GM21786 (cell line): ENCODE data around the gene SLC39A11.

Source experiments
- ATAC-seq: cut with Tn5 transposase; IDR thresholded peaks from one replicate; pipeline ENCODE4 v1.9.1; 2021; ENCODE audit not compliant: unreplicated experiment

SLC39A11 gene

DNA sequence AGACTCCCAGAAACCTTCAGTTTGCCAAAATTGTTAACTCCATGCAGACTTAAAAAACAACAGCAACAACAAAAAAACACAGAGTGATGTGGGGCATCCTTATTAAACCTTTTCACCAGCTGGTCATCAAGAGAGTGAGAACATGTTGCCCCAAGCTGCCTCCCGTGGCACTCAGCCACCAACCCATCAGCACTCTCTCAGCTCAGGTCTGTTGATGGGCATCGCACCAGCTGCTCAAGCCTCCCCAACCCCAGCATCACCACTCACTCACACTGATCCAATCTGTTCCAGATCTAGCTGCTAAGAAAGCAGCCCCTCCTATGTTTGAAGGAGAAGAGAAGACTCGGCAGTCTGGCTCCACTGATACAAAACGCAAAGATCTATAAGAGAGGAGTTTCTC lies 46.8 kb downstream of the SLC39A11 start:
- no peak for ATAC-seq

DNA sequence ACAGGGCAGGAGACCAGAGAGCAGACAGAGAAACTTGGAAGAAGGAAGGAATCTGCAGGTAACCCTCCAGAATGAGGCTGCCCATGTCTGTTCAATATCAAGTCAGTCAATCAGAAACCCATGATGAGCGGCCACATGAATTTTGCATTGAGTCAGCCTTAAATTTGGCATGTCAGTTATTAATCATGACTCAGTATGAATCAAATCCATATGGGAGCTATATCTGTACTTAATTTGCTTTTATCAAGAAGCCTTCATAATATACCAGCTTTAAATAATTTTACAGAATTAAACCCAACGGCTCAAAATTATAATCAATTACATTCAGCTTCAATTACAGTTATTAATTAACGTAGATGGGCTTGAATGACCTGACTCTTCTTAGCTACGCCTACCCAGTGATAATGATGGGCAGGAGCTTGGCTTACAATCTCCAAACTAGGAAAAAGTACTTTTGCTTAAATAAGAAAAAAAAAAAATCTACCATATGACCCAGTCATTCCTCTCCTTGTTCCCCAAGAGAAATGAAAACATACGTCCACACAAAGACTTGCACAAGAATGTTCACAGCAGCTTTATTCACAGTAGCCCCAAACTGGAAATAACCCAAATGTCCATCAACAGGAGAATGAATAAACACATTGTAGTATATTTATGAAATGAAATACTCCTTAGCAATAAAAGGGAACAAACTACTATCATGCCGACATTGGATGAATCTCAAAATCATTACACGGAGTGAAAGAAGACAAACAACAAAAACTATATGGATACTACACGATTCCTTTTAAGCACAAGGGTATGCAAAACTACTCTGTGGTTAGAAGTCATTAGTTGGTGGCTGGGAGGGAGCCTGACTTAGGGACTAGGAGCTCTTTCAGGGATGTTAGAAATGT lies 48.6 kb downstream of the SLC39A11 start:
- ATAC-seq, result no peak

DNA sequence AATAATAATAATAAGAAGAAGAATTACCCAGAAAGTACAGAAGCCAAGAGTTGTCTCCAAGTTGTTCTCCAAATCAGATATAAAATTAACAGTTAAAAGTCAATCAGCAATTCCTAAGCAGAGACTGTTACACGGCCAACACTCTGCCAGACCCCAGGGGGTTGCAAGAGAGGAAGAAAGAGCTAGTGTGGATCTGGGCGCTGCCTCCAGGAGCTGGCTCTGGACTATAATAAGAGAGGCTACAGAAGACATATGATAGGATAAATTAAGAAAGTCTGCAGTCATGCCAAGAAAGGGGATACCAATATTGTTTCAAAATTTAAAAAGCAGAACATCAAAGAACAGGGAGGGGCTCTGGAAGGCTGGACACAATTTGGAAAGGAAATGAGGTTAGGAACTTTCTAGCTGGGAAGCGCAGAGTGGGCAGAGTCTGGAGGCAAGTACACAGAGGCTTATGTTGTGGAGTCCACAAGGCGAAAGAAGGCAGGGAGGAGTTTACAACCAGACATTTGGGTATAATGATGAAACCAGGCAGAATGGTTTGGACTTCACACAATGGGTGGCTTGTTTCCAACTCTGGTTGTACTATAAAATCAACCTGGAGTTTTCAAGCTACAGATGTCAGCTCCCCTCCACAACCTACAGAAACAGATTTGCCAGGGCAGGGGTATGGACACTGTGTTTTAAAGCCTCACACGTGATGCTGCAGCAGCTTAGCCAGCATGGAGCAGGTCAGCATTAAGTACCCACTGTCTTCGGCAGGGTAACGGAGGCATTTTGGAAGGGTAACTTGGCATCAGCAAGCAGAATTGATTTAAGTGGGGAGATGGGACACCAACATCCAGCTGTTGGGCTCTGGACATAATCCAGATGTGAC lies 49.4 kb downstream of the SLC39A11 start:
- no peak for ATAC-seq

DNA sequence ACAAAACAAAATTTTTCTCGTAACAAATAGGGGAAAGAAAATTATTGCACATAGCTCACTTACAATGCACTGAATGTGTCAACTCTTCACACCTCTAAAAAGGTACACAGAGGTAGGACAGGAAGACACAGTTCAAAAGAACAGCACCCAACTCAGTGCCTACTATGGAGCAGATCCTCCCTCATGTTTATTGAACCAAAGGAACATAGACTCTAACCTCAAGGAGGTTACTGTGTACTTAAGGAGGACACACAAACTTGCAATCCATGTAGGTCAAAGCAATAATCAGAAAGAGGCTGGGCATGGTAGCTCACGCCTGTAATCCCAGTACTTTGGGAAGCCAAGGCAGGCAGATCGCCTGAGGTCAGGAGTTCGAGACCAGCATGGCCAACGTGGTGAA lies 50.3 kb downstream of the SLC39A11 start:
- no peak for ATAC-seq

DNA sequence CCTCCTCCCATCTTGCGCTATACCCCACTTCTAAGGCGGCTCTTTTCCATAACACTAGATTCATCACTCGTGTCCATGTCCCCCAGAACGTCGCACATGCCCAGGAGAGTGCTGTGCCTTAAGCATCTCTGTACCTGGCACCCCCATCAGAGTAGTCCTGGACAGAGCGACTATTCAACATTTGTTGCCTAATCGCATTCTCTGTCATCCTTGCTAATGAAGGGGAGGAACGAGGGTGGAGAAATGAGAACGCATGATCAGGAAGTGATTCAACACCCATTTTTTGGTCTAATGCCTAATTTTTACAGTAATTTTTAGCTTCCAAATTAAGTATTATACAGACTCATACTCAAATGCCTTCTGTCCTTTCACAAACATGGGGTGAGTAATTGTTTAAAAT lies 53.2 kb downstream of the SLC39A11 start:
- ATAC-seq, result no peak

DNA sequence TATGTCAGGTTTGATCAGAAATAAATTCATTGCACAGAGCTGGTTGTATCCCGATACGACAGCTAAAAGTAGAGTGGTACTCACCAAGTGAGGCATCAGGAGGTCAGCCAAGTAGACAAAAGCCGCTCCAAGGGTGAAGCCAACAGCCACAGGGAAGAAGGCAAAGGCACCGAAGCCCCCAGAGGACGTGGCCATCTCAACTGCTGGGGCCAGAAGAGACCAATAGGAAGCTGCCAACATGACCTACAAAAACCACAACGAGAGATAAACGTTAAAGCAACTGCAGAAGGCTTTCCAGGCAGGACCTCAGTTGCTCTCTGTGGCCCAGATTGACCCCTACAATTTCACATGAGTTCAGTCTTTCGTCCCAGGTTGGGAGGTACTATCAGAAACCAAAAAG lies 61.0 kb downstream of the SLC39A11 start:
- no peak for ATAC-seq

DNA sequence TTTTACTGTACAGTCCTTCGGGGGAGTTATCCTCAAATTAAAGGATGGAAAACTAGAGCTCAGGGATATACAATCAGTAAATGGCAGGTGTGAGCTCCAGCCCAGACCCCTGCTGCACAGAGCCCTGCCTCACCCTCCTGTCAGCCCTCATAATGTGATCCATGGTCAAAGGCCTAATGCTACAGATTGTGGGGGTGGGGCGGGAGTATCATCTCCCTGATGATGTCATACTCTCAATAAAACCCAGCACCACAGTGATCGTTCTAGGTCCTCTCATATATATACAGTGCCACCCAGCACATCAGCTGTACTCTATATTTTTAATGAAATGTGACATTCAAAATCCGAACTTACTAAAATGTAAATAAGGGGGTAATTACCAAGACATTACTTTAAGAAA lies 61.5 kb downstream of the SLC39A11 start:
- no peak for ATAC-seq

DNA sequence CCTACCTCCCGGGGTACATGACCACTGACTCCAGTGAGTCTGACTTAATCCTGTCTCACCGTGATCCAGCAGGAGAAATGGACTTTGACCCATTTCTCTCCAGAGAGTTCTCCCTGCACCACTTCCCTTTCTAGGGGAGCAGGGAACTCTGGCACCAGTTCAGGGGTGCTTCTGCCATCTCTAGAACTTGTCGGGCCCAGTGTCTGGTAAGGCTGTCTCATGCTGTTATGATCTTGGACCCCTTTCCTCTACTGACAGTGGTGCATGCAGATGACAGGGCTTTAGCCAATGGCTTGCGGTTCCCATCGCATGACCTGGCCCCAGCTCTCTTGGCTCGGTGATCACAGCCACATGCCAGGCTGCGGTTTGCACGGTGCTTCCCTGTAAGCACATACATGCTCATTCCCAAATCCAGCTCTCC lies 62.0 kb downstream of the SLC39A11 start:
- no peak for ATAC-seq

DNA sequence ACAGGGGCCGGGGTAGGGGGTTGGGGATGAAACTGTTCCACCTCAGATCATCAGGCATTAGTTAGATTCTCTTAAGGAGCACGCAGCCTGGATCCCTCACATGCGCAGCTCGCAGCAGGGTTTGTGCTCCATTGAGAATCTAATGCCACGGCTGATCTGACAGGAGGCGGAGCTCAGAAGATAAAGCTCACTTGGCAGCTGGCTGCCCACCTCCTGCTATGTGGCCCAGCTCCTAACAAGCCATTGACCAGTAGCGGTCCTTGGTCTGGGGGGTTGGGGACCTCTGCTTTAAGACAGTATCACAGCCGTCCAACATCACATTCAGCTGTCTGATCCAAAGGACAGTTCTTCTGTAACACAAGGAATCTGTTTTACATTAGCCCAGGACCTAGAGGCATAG lies 62.5 kb downstream of the SLC39A11 start:
- no peak for ATAC-seq

DNA sequence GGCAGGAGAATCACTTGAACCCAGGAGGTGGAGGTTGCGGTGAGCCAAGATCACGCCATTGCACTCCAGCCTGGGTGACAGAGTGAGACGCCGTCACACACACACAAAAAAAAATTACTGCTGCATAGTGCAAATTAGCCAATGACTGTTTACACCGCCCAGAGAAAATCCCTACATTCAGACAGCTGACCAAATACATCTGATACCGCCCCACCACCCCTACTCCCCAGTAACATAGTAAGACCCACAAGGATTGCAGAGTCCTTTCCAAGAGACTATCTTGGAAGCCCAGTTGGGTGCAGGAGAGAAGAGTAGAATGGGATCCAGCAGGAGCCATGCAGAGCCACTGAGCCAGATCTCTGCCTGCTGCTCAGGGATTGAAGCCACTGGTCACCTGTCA lies 63.5 kb downstream of the SLC39A11 start:
- no peak for ATAC-seq

DNA sequence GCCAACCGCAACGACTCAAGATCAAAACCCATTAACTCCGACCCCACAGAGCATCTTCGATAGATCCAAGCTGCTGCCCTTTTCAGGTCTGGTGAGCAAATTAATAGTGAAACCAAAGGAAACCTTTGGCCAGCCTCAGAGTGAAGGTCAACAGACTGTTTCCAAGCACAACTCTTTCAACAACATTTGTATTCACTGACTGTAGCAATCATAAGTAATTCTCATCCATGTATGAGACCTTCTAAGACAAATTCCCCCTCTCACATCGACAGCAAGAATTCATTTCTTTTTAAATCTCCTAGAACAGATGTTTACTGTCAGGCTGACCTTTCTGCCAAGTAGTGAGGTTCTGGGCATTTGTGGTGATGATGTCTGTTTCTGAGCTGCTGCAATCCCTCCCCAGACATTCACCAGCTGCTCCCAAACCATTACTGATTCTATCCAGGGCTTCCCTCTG lies 64.2 kb downstream of the SLC39A11 start:
- ATAC-seq, result no peak

DNA sequence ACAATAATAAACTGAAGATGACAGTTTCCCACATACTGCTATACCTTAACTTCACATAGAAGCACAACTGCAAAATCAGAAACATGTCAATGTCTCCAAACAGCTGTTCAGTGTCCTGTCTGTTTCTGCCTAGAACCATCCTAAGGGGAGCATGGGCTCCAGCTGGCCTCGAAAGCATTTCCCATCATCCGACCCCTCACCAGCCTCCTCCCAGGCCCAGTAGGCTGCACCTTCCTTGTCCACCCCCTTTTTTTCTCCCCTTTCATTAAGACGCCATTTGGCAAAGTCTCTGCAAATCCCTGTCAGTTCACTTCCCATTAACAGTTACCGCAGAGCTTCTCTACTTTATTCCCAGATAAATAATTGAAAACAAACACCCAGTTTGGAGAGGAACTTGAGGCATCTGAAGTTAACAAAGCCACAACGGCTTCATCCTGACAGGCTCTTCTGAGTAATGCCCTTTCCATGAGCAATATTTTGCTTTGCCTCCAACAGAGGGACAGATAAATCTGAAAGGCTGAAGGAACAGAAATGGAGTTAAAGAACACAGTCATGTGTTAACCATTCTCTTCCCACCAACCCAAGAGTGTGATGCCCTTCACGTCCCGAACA lies 65.3 kb downstream of the SLC39A11 start:
- no peak for ATAC-seq

DNA sequence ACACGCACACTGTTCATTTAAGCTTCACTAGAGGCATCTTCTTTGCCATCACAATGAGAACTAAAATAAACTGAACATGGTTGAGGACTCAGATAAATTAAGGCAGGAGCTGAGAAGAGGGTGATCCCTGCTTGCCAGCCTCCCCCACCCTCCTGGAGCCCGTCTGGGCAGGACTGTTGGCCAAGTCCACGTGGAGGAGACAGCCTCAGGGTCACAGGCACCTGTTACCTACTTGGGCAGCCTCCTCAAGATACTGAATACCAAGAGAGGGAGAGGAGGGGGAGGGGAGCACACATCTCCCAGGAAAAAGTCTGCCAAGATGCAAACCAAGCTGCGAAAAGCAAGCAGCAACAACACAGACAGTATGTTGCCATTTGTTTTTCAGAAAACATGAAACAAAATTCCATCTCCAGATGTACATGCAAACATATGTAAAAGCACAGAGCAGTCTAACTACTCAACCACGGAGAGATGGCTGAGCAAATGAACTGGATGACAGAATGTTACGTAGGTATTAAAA lies 67.4 kb downstream of the SLC39A11 start:
- ATAC-seq, result no peak

DNA sequence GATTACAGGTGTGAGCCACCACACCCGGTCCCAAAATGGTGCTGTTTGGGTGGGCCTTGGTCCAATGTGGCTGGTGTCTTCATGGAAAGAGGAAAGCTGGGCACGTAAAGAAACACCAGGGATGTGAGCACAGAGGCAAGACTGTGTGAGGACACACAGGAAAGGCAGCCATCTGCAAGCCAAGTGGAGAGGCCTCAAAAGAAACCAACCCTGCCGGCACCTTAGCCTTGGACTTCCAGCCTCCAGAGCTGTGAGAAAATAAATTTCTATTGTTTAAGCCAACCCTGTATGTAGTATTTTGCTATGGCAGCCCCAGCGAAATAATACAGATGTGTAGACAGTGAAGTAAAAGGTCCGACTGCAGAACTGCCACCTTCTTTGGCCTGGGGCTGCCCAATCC lies 68.7 kb downstream of the SLC39A11 start:
- ATAC-seq, result no peak

DNA sequence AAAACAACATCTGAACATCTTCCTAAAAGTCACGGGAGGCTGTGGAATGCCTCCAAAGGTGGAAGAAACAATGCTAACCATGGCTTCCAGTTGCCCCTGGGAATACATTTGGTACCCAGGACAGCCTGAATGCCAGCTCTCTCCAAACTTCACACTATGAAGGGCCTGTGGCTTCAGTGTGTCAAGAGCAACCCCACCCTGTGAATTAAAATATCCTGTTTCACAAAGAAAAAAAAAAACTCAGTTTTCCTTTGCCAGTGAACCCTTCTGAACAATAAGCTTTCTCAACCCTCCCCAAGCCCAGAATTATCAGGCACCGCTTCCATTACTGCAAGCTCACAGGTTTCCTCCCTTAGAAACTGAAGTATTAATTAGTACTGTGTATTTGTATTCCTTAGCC lies 69.8 kb downstream of the SLC39A11 start:
- no peak for ATAC-seq

DNA sequence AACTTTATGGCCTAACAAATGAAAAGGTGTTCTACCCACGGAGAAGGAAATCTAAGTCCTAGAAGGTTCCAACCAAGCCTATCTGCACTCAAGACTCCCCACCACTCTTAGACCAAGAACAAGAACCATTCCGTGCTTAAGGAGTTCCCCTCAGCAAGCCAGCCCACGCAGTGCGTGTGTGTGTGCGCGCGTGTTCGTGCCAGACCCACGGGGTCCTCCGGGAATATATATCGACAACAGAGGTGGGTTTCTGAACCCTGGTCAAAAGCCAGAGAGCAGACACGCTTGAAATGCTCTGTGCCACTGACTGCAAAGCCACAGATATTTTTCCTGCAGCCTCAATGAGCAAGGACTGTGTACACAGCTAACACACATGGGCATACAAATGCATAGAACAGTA lies 70.7 kb downstream of the SLC39A11 start:
- ATAC-seq, result no peak

DNA sequence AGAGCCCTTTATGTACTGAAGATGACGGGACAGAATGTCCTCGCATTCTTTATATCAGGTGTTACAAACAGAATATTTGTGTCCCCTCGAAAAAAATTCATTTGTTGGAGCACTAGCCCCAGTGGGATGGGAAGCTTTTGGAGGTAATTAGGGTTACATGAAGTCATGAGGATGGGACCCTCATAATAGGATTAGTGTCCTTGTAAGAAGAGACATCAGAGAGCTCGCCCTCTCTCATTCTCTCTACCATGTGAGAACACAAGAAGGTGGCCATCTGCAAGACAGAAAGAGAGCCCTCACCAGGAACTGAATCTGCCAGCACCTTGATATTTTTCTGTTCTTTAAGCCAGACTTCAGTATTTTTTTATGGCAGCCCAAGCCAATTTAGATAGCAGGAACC lies 72.4 kb downstream of the SLC39A11 start:
- no peak for ATAC-seq

DNA sequence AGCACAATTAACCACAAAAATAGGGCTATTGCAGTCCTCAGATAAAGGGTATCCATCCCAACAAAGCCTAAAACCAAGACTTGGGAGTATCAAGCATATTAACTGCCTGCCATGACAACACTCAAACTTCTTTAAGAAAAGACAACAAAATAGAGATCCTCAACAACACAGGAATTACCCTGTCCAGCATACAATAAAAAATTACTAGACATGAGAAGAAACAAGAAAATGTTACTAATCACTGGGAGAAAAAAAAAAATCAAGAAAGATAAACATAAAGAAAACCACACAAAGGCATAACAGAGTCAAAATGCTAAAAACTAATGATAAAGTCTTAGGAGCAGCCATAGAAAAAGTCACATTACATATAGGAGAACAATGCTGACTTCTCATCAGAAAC lies 73.9 kb downstream of the SLC39A11 start:
- ATAC-seq, result no peak

DNA sequence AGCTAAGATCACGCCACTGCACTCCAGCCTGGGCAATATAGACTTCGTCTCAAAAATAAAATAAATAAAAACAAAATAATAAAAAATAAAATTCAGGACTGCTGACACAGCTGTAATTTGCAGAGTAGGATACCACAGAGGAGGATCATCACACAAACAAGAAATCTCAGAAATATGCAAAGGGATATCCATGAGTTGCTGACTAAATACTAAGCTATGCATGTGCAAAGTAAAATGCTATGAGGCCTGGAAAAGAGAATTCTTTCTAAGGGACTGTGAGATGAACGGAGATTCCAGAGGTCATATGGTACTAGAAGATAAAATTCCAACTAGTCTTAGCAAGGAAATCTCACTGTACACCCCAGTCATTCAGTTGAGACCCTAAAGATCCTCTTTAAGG lies 74.8 kb downstream of the SLC39A11 start:
- ATAC-seq, result no peak

DNA sequence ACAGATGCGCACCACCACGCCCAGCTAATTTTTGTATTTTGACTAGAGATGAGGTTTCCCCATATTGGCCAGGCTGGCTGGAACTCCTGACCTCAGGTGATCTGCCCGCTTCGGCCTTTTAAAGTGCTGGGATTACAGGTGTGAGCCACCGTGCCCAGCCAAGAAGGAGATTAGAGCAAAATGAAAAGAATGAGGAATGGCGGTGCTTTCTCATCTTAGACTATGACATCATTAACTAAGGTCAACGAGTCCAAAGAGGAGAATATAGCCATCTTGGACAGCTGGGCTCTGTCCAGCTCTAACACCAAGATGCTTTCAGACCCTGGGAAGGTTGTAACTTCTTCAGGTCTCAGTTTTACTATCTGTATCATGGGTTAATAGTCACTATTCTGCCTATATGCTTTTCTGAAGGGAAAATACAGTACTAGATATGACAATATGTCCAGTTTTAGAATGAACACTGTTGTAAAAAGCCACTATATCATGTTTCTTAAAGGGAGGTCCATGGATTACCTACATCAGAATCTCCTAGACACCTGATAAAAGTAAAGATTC lies 76.7 kb downstream of the SLC39A11 start:
- ATAC-seq, result no peak
